ENCODE results near the gene GTF3C6. TPM values are rescaled to one million over a fixed set of nuclear protein-coding genes. Genes with fewer than 3 reads are reported as not detected.
"Not testable (repeated sequence)": the region's sequence is repeated elsewhere in the genome, so short reads cannot be mapped to it uniquely, and the experiment has no call there.

The GTF3C6 gene
- total and polyA plus RNA-seq, 5 donors from 2014 or later = 39.9 to 213 (median 135) TPM

DNA sequence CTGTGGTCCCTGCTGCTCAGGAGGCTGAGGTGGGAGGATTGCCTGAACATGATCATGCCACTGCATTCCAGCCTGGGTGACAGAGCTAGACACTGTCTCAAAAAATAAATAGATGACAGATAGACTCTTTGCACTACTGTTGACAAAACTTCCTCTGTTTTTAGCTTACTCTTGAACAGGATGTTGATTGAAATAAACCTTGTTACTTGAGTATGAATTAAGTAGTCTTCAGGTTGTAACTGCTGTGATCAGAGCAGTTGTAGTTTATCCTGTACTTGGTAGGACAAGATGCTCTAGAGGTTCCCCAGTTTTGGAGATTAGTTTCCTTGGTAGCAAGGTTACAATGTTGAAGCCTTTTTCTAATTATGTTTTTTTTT lies 1.5 kb downstream of the GTF3C6 start:
- no peaks in the 10 kb centered on the region for H3K27me3 Mint-ChIP-seq
- DNase-seq (peak in 2 of 3 donors; percentile 11 to 60), ATAC-seq (ENCODE audit: low read depth in 2 of 2) (peak in 1 of 2 donors; percentile 17)
- Histone ChIP-seq H3K9me3 (ENCODE audit: control insufficient read depth in 2 of 2, low read length in 2 of 2) (no peaks in the 10 kb centered on the region), H3K27ac (ENCODE audit: insufficient read depth, low read length, poor library complexity, severe bottlenecking) (peak overlapping the region; percentile 86), H3K4me3 (ENCODE audit: low read depth, low read length) (peak overlapping the region; percentile 71), H3K4me1 (ENCODE audit: control insufficient read depth, insufficient read depth, low read length, poor library complexity, severe bottlenecking) (peaks cover 20% of the 10 kb centered on the region), H3K27me3 (ENCODE audit: control insufficient read depth, insufficient read depth, low read length) (no peaks in the 10 kb centered on the region), H3K36me3 (ENCODE audit: control insufficient read depth, insufficient read depth, low read length) (peaks cover 25% of the 10 kb centered on the region)
- no peaks in the 10 kb centered on the region for H3K9me3 Mint-ChIP-seq
- peak overlapping the region; percentile 59 to 96 (median 78) for H3K4me3 Mint-ChIP-seq
- peaks cover 10 to 30% (median 20%) of the 10 kb centered on the region in 4 donors for H3K4me1 Mint-ChIP-seq
- H3K36me3 Mint-ChIP-seq = peaks cover 14% of the 10 kb centered on the region
- peak overlapping the region; percentile 73 to 84 (median 83) for H3K27ac Mint-ChIP-seq

DNA sequence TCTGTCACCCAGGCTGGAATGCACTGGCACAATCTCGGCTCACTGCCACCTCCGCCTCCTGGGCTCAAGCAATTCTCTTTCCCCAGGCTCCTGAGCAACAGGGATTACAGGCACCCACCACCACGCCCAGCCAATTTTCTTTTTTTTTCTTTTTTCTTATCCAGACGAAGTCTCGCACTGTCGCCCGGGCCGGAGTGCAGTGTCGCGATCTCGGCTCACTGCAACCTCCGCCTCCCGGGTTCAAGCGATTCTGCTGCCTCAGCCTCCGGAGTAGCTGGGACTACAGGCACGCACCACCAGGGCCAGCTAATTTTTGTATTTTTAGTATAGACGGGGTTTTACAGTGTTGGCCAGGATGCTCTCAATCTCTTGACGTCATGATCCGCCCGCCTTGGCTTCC lies 4.1 kb downstream of the GTF3C6 start:
- H3K4me3 ChIP-seq (ENCODE audit: low read depth, low read length); ATAC-seq (ENCODE audit: low read depth in 2 of 2); H3K9me3 Mint-ChIP-seq; H3K27me3 ChIP-seq (ENCODE audit: control insufficient read depth, insufficient read depth, low read length); DNase-seq; H3K9me3 ChIP-seq (ENCODE audit: control insufficient read depth in 2 of 2, low read length in 2 of 2); H3K27ac ChIP-seq (ENCODE audit: insufficient read depth, low read length, poor library complexity, severe bottlenecking); H3K27me3 Mint-ChIP-seq: not testable (repeated sequence)
- Mint-ChIP-seq H3K4me3 (peak overlapping the region in 1 of 4 donors; percentile 12), H3K4me1 (peaks cover 10 to 27% (median 20%) of the 10 kb centered on the region in 4 donors), H3K36me3 (peaks cover 29% of the 10 kb centered on the region), H3K27ac (peak overlapping the region in 1 of 3 donors; percentile 31)
- H3K4me1 ChIP-seq (ENCODE audit: control insufficient read depth, insufficient read depth, low read length, poor library complexity, severe bottlenecking) = peaks cover 20% of the 10 kb centered on the region
- H3K36me3 ChIP-seq (ENCODE audit: control insufficient read depth, insufficient read depth, low read length) = peaks cover 40% of the 10 kb centered on the region

GRCh38 chr6:110965629-110966229 lies 7.2 kb downstream of the GTF3C6 start:
- H3K4me1 Mint-ChIP-seq = peaks cover 0 to 9% (median 5%) of the 10 kb centered on the region in 4 donors
- no peak overlapping the region for H3K4me3 Mint-ChIP-seq
- Histone ChIP-seq H3K36me3 (ENCODE audit: control insufficient read depth, insufficient read depth, low read length) (peaks cover 49% of the 10 kb centered on the region), H3K4me3 (ENCODE audit: low read depth, low read length) (no peak overlapping the region), H3K9me3 (ENCODE audit: control insufficient read depth in 2 of 2, low read length in 2 of 2) (no peaks in the 10 kb centered on the region), H3K4me1 (ENCODE audit: control insufficient read depth, insufficient read depth, low read length, poor library complexity, severe bottlenecking) (no peaks in the 10 kb centered on the region), H3K27ac (ENCODE audit: insufficient read depth, low read length, poor library complexity, severe bottlenecking) (no peak overlapping the region), H3K27me3 (ENCODE audit: control insufficient read depth, insufficient read depth, low read length) (no peaks in the 10 kb centered on the region)
- H3K27me3 Mint-ChIP-seq = no peaks in the 10 kb centered on the region
- peak overlapping the region in 1 of 3 donors; percentile 48 for H3K27ac Mint-ChIP-seq
- peaks cover 31% of the 10 kb centered on the region for H3K36me3 Mint-ChIP-seq
- ATAC-seq (ENCODE audit: low read depth in 2 of 2) (no peak), DNase-seq (no peak)
- no peaks in the 10 kb centered on the region for H3K9me3 Mint-ChIP-seq

- not testable (repeated sequence) for H3K9me3 ChIP-seq (ENCODE audit: control insufficient read depth in 2 of 2, low read length in 2 of 2); H3K27me3 Mint-ChIP-seq; H3K27me3 ChIP-seq (ENCODE audit: control insufficient read depth, insufficient read depth, low read length); H3K4me3 ChIP-seq (ENCODE audit: low read depth, low read length); H3K4me1 Mint-ChIP-seq; H3K4me3 Mint-ChIP-seq; ATAC-seq (ENCODE audit: low read depth in 2 of 2); DNase-seq; H3K27ac ChIP-seq (ENCODE audit: insufficient read depth, low read length, poor library complexity, severe bottlenecking); H3K4me1 ChIP-seq (ENCODE audit: control insufficient read depth, insufficient read depth, low read length, poor library complexity, severe bottlenecking); H3K9me3 Mint-ChIP-seq
- peaks cover 26% of the 10 kb centered on the region for H3K36me3 ChIP-seq (ENCODE audit: control insufficient read depth, insufficient read depth, low read length)
- Mint-ChIP-seq H3K36me3 (peaks cover 21% of the 10 kb centered on the region), H3K27ac (peak overlapping the region in 1 of 3 donors; percentile 0)
Measured at GRCh38 chr6:110968661-110969060, 10.2 kb downstream of the GTF3C6 start.

DNA sequence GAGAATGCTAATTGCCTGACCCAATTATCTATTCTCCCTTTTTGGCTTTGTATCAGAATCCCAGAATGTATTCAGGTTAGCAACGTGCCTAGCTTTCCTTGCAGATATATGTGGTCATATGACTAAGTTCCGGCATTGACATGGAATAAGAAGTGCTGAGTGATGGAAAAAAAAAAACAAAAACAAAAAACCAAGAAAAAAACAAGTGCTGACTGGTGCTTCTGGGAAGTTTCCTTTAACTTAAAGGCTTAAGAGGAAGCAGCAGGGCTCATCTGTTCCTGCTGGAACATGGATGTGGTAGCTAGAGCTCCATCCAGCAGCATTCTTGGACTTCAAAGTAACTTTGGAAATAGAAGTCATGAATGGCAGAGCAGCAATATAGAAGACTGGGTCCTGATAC lies 13.0 kb downstream of the GTF3C6 start:
- ATAC-seq (ENCODE audit: low read depth in 2 of 2) (no peak), DNase-seq (no peak)
- Histone ChIP-seq H3K27ac (ENCODE audit: insufficient read depth, low read length, poor library complexity, severe bottlenecking) (no peak overlapping the region), H3K27me3 (ENCODE audit: control insufficient read depth, insufficient read depth, low read length) (no peaks in the 10 kb centered on the region), H3K9me3 (ENCODE audit: control insufficient read depth in 2 of 2, low read length in 2 of 2) (no peaks in the 10 kb centered on the region), H3K4me3 (ENCODE audit: low read depth, low read length) (no peak overlapping the region), H3K36me3 (ENCODE audit: control insufficient read depth, insufficient read depth, low read length) (peaks cover 16% of the 10 kb centered on the region), H3K4me1 (ENCODE audit: control insufficient read depth, insufficient read depth, low read length, poor library complexity, severe bottlenecking) (no peaks in the 10 kb centered on the region)
- no peaks in the 10 kb centered on the region for H3K9me3 Mint-ChIP-seq
- H3K27ac Mint-ChIP-seq = no peak overlapping the region
- H3K4me3 Mint-ChIP-seq = no peak overlapping the region
- H3K27me3 Mint-ChIP-seq = no peaks in the 10 kb centered on the region
- peaks cover 0 to 10% (median 4%) of the 10 kb centered on the region in 4 donors for H3K4me1 Mint-ChIP-seq
- H3K36me3 Mint-ChIP-seq = peaks cover 13% of the 10 kb centered on the region

DNA sequence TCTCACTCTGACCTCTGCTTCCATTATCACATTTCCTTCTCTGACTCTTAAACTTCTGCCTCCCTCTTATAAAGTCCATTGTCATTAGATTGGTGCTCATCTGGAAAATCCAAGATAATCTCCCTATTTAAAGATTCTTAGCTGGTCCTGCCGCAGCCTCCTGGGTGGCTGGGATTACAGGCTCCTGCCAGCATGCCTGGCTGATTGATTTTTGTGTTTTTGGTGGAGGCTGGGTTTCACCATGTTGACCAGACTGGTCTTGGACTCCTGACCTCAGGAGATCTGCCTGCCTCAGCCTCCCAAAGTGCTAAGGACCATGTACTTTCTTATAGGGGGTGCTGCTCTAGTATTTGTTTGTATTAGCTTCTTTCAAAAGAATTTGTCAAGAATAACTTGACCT lies 18.1 kb downstream of the GTF3C6 start:
- H3K27me3 Mint-ChIP-seq = no peaks in the 10 kb centered on the region
- H3K27ac Mint-ChIP-seq = peak overlapping the region in 1 of 3 donors; percentile 68
- H3K36me3 Mint-ChIP-seq = peaks cover 4% of the 10 kb centered on the region
- Histone ChIP-seq H3K4me3 (ENCODE audit: low read depth, low read length) (no peak overlapping the region), H3K9me3 (ENCODE audit: control insufficient read depth in 2 of 2, low read length in 2 of 2) (no peaks in the 10 kb centered on the region), H3K27ac (ENCODE audit: insufficient read depth, low read length, poor library complexity, severe bottlenecking) (no peak overlapping the region), H3K36me3 (ENCODE audit: control insufficient read depth, insufficient read depth, low read length) (no peaks in the 10 kb centered on the region), H3K27me3 (ENCODE audit: control insufficient read depth, insufficient read depth, low read length) (no peaks in the 10 kb centered on the region), H3K4me1 (ENCODE audit: control insufficient read depth, insufficient read depth, low read length, poor library complexity, severe bottlenecking) (peaks cover 9% of the 10 kb centered on the region)
- peaks cover 15 to 23% (median 17%) of the 10 kb centered on the region in 4 donors for H3K4me1 Mint-ChIP-seq
- DNase-seq (no peak), ATAC-seq (ENCODE audit: low read depth in 2 of 2) (no peak)
- no peak overlapping the region for H3K4me3 Mint-ChIP-seq
- no peaks in the 10 kb centered on the region for H3K9me3 Mint-ChIP-seq

GRCh38 chr6:110979565-110980101 lies 21.1 kb downstream of the GTF3C6 start:
- Mint-ChIP-seq H3K36me3 (peaks cover 4% of the 10 kb centered on the region), H3K27me3 (peaks cover 5% of the 10 kb centered on the region), H3K4me1 (peaks cover 24 to 40% (median 33%) of the 10 kb centered on the region in 4 donors), H3K27ac (no peak overlapping the region), H3K4me3 (peak overlapping the region in 3 of 4 donors; percentile 31 to 85 (median 81)), H3K9me3 (no peaks in the 10 kb centered on the region)
- Histone ChIP-seq H3K4me1 (ENCODE audit: control insufficient read depth, insufficient read depth, low read length, poor library complexity, severe bottlenecking) (peaks cover 19% of the 10 kb centered on the region), H3K27ac (ENCODE audit: insufficient read depth, low read length, poor library complexity, severe bottlenecking) (no peak overlapping the region), H3K9me3 (ENCODE audit: control insufficient read depth in 2 of 2, low read length in 2 of 2) (no peaks in the 10 kb centered on the region), H3K4me3 (ENCODE audit: low read depth, low read length) (no peak overlapping the region), H3K36me3 (ENCODE audit: control insufficient read depth, insufficient read depth, low read length) (no peaks in the 10 kb centered on the region), H3K27me3 (ENCODE audit: control insufficient read depth, insufficient read depth, low read length) (no peaks in the 10 kb centered on the region)
- no peak for ATAC-seq (ENCODE audit: low read depth in 2 of 2)
- DNase-seq = no peak

GRCh38 chr6:110980227-110980626 lies 21.7 kb downstream of the GTF3C6 start:
- no peak for DNase-seq
- peaks cover 24 to 40% (median 33%) of the 10 kb centered on the region in 4 donors for H3K4me1 Mint-ChIP-seq
- no peak overlapping the region for H3K27ac ChIP-seq (ENCODE audit: insufficient read depth, low read length, poor library complexity, severe bottlenecking)

More at GRCh38 chr6:110980227-110980626, 21.7 kb downstream of the GTF3C6 start:
- Mint-ChIP-seq H3K9me3 (no peaks in the 10 kb centered on the region), H3K27ac (peak overlapping the region; percentile 48 to 100 (median 51)), H3K4me3 (peak overlapping the region; percentile 78 to 99 (median 96)), H3K36me3 (peaks cover 4% of the 10 kb centered on the region), H3K27me3 (peaks cover 5% of the 10 kb centered on the region)
- peaks cover 19% of the 10 kb centered on the region for H3K4me1 ChIP-seq (ENCODE audit: control insufficient read depth, insufficient read depth, low read length, poor library complexity, severe bottlenecking)
- no peaks in the 10 kb centered on the region for H3K27me3 ChIP-seq (ENCODE audit: control insufficient read depth, insufficient read depth, low read length)
- no peak for ATAC-seq (ENCODE audit: low read depth in 2 of 2)
- no peaks in the 10 kb centered on the region for H3K9me3 ChIP-seq (ENCODE audit: control insufficient read depth in 2 of 2, low read length in 2 of 2)
- peaks cover 3% of the 10 kb centered on the region for H3K36me3 ChIP-seq (ENCODE audit: control insufficient read depth, insufficient read depth, low read length)
- no peak overlapping the region for H3K4me3 ChIP-seq (ENCODE audit: low read depth, low read length)

All from CD4-positive, CD25-positive, alpha-beta regulatory T cell (primary cell).